SK-N-MC (cell line): ENCODE data around the gene CDC42BPB.

Experiments used
- EZH2 ChIP-seq: fragments of 200-600 bp; sonication (generic); IDR thresholded peaks from one replicate; pipeline ENCODE4 v1.6.1; 2017; ENCODE audit warnings: antibody characterized with exemption
- POLR2AphosphoS5 ChIP-seq: IDR thresholded peaks from 2 replicates; pipeline ENCODE4 v1.6.1; 2012; ENCODE audit warnings: mild to moderate bottlenecking, low read depth, low read length, borderline replicate concordance

- TF ChIP-seq POLR2AphosphoS5: no peak
- TF ChIP-seq EZH2: no peak
Observed at GRCh38 chr14:102942069-102942468, 115.3 kb downstream of the CDC42BPB start.
